HL-60 (cell line): ENCODE results near the gene LRFN2.

Experiments used
- CTCF ChIP-seq: IDR thresholded peaks from one replicate; pipeline ENCODE4 v1.5.1; 2011; ENCODE audit warnings: low read length, control low read depth, inconsistent platforms; ENCODE audit not compliant: insufficient read depth
- GABPA ChIP-seq: IDR thresholded peaks from 2 replicates; pipeline ENCODE4 v1.6.1; 2012; ENCODE audit warnings: low read depth
- POLR2AphosphoS5 ChIP-seq: IDR thresholded peaks from 2 replicates; pipeline ENCODE4 v1.6.1; 2012; ENCODE audit warnings: low read depth
- REST ChIP-seq: IDR thresholded peaks from 2 replicates; pipeline ENCODE4 v1.6.1; 2012; ENCODE audit warnings: low read depth; ENCODE audit not compliant: insufficient replicate concordance

GRCh38 chr6:40555092-40555491, 32.1 kb downstream of the LRFN2 start:
- TF ChIP-seq CTCF (no peak), POLR2AphosphoS5 (no peak), REST (no peak), GABPA (no peak)
